Tibial nerve (tissue), 3 donors: ENCODE results near the gene LRRC75A.

ENCODE experiments used
- CTCF ChIP-seq, 5 experiments: fragments of 200-600 bp in 3 of 5; fragments of 450-650 bp in 2 of 5; sonication (generic) in 3 of 5; IDR thresholded peaks; one replicate each; pipeline ENCODE4 v1.5.1; 2016 to 2019; ENCODE audit warnings: antibody characterized with exemption in 5 of 5, mild to moderate bottlenecking in 3 of 5, moderate library complexity in 2 of 5
- POLR2A ChIP-seq, 2 donors: fragments of 450-650 bp; IDR thresholded peaks; one replicate each; pipeline ENCODE4 v1.6.1; 2017; ENCODE audit warnings: antibody characterized with exemption in 2 of 2, mild to moderate bottlenecking in 2 of 2, moderate library complexity in 2 of 2

GRCh38 chr17:16516594-16517051 is 24.6 kb upstream of the LRRC75A start:
- TF ChIP-seq CTCF (IDR thresholded peaks at IDR 0.05) (no peak), POLR2A (IDR thresholded peaks at IDR 0.05) (no peak)
